ENCODE results near the gene KLHDC4.

GRCh38 chr16:87803385-87803784 lies 37.6 kb upstream of the KLHDC4 start:
- TF ChIP-seq MAFK (IDR thresholded peaks at IDR 0.05; ENCODE audit: low read depth, low read length) (no peak), RAD21 (IDR thresholded peaks at IDR 0.05; ENCODE audit: low read length) (no peak), CTCF (conservative IDR thresholded peaks at IDR 0.05; ENCODE audit: low read depth, low read length) (no peak), CEBPB (IDR thresholded peaks at IDR 0.05; ENCODE audit: low read depth, low read length) (no peak), BHLHE40 (IDR thresholded peaks at IDR 0.05; ENCODE audit: low read depth, low read length) (no peak), POLR2A (IDR thresholded peaks at IDR 0.05; ENCODE audit: low read depth, low read length) (no peak), CHD1 (IDR thresholded peaks at IDR 0.05; ENCODE audit: low read depth, low read length) (no peak), MAZ (IDR thresholded peaks at IDR 0.05; ENCODE audit: borderline replicate concordance, low read depth, low read length) (no peak), NFE2L2 (IDR thresholded peaks at IDR 0.05; ENCODE audit: low read depth, low read length) (no peak), RFX5 (IDR thresholded peaks at IDR 0.05; ENCODE audit: low read depth, low read length) (no peak), USF2 (IDR thresholded peaks at IDR 0.05; ENCODE audit: low read depth, low read length) (no peak), RCOR1 (IDR thresholded peaks at IDR 0.05; ENCODE audit: insufficient replicate concordance, low read length) (no peak)

Measured in IMR-90 (cell line).